Prostate gland (tissue), 2 donors: ENCODE measurements around the gene ZNF764. TPM values are rescaled to one million over a fixed set of nuclear protein-coding genes. Genes with fewer than 3 reads are reported as not detected.

Experiments used
- DNase-seq: peaks from one replicate; pipeline ENCODE4 v3.0.0-alpha.2; 2019; ENCODE audit warnings: low spot score
- H3K27ac ChIP-seq, 2 donors: fragments of 200-600 bp; sonication (generic); 2 replicates each; pipeline ENCODE4 v1.5.1; 2017 to 2019
- H3K27me3 ChIP-seq: fragments of 200-600 bp; sonication (generic); replicated peaks from 2 replicates; pipeline ENCODE4 v1.5.1; 2019; ENCODE audit not compliant: insufficient read depth
- H3K36me3 ChIP-seq, 2 donors: fragments of 200-600 bp; sonication (generic); 1 replicate in 1 of 2; 2 replicates in 1 of 2; pipeline versions ENCODE4 v1.5.1 to v1.8.1; 2017 to 2019
- H3K4me1 ChIP-seq: fragments of 200-600 bp; sonication (generic); replicated peaks from 2 replicates; pipeline ENCODE4 v1.5.1; 2019
- H3K4me3 ChIP-seq, 2 donors: fragments of 200-600 bp; sonication (generic); 2 replicates each; pipeline ENCODE4 v1.5.1; 2017 to 2019
- H3K9me3 ChIP-seq: fragments of 200-600 bp; sonication (generic); 2 replicates; pipeline ENCODE4 v1.5.1; 2017
- CTCF ChIP-seq, 4 experiments: fragments of 200-600 bp in 2 of 4; fragments of 450-650 bp in 2 of 4; sonication (generic) in 2 of 4; IDR thresholded peaks; 1 replicate in 3 of 4; 2 replicates in 1 of 4; pipeline ENCODE4 v1.5.1; 2016 to 2019; ENCODE audit warnings: antibody characterized with exemption in 4 of 4, mild to moderate bottlenecking in 2 of 4, moderate library complexity in 2 of 4
- POLR2A ChIP-seq: fragments of 450-650 bp; IDR thresholded peaks from one replicate; pipeline ENCODE4 v1.6.1; 2016; ENCODE audit warnings: antibody characterized with exemption, mild to moderate bottlenecking
- POLR2AphosphoS5 ChIP-seq: sonication (generic); formaldehyde crosslinking; IDR thresholded peaks from one replicate; pipeline ENCODE4 v1.6.1; 2017; ENCODE audit warnings: antibody characterized with exemption
- WGBS: methylation state at CpG from one replicate; pipeline ENCODE4 v1.1.5; 2018; 5-methylcytosine and 5-hydroxymethylcytosine counted together
- intact Hi-C: fragments of 100-400 bp; cut with DNase I; formaldehyde crosslinking; loops from one replicate; pipeline ENCODE4 v1.14.2; 2022
- microRNA-seq: library from miRNA; unstranded; fragments of <30 nt; microRNA quantifications from one replicate; pipeline ENCODE4, GENCODE V29; 2016
- small RNA-seq, 2 donors: library from RNA; depleted of rRNA; stranded (forward); fragments of <200 nt; gene quantifications; one replicate each; pipeline ENCODE3, GENCODE V24; 2016
- total RNA-seq, 2 donors: library from RNA; depleted of rRNA; stranded (reverse); fragments of >200 nt; gene quantifications; one replicate each; pipeline ENCODE4 v1.1.0, GENCODE V29; 2016

The ZNF764 gene
- total RNA-seq, 2 donors from 2014 or later: 15.7 to 22.5 TPM

GRCh38 chr16:30510376-30510938, 47.7 kb downstream of the ZNF764 start:
- TF ChIP-seq CTCF (IDR thresholded peaks at IDR 0.05): no peak
- TF ChIP-seq POLR2AphosphoS5: no peak
- TF ChIP-seq POLR2A: no peak
- no peak overlapping the region for H3K4me3 ChIP-seq
- WGBS: 74% methylated on average over 4 of the region's 4 CpGs
- DNase-seq: no peak
- H3K9me3 ChIP-seq: no peaks in the 10 kb centered on the region
- H3K36me3 ChIP-seq: no peaks in the 10 kb centered on the region
- H3K4me1 ChIP-seq: no peaks in the 10 kb centered on the region
- intact Hi-C loops: no loop called here
- H3K27me3 ChIP-seq: no peaks in the 10 kb centered on the region
- no peak overlapping the region for H3K27ac ChIP-seq

GRCh38 chr16:30509081-30509765, 49.0 kb downstream of the ZNF764 start:
- TF ChIP-seq POLR2A (no peak), CTCF (IDR thresholded peaks at IDR 0.05) (no peak)
- H3K27me3 ChIP-seq: no peaks in the 10 kb centered on the region
- no peaks in the 10 kb centered on the region for H3K9me3 ChIP-seq
- H3K4me1 ChIP-seq: no peaks in the 10 kb centered on the region
- DNase-seq: no peak
- WGBS: 81% methylated on average over 4 of the region's 4 CpGs
- intact Hi-C loops: no loop called here
- H3K27ac ChIP-seq: no peak overlapping the region
- no peak overlapping the region for H3K4me3 ChIP-seq
- H3K36me3 ChIP-seq: no peaks in the 10 kb centered on the region

Small RNAs within 50 kb of the gene (microRNA-seq; reads per million reads assigned to microRNA genes)
- gene MIR4518: not detected

Small RNAs within 50 kb of the gene (small RNA-seq; reads per million reads assigned to genes)
- gene AC093249.4 (0 reads per million in 2 donors), gene MIR4518 (0 reads per million in 2 donors)

Other genes with a start within 250 kb of the ZNF764 start
- 10 to 100 TPM; 32.9 to 46.4 TPM for gene CD2BP2, start 203.1 kb downstream of the ZNF764 start, total RNA-seq
- 10 to 100 TPM; 40.3 to 59.4 TPM for gene TBC1D10B, start 187.9 kb downstream of the ZNF764 start, total RNA-seq
- 10 to 100 TPM in 1 of 2 donors, 1 to 10 TPM in 1; 3.5 to 23.5 TPM for gene MYL11, start 183.6 kb downstream of the ZNF764 start, total RNA-seq
- gene SEPTIN1, start 175.8 kb downstream of the ZNF764 start, total RNA-seq: 1 to 10 TPM; 3.0 to 4.2 TPM
- 10 to 100 TPM; 11.9 to 12.2 TPM for gene ZNF48, start 163.0 kb downstream of the ZNF764 start, total RNA-seq
- gene ZNF771, start 150.8 kb downstream of the ZNF764 start, total RNA-seq: 10 to 100 TPM; 32.3 to 36.3 TPM
- 10 to 100 TPM; 31.6 to 37.6 TPM for gene DCTPP1, start 128.3 kb downstream of the ZNF764 start, total RNA-seq
- 10 to 100 TPM; 33.7 to 58.9 TPM for gene SEPHS2, start 112.5 kb downstream of the ZNF764 start, total RNA-seq
- 10 to 100 TPM in 1 of 2 donors, 1 to 10 TPM in 1; 2.5 to 12.7 TPM for gene ITGAL, start 85.6 kb downstream of the ZNF764 start, total RNA-seq
- 10 to 100 TPM; 46.5 to 61.1 TPM for gene ZNF768, start 31.8 kb downstream of the ZNF764 start, total RNA-seq
- 10 to 100 TPM; 15.8 to 22.6 TPM for gene ZNF747, start 23.5 kb downstream of the ZNF764 start, total RNA-seq
- gene ZNF688, start 13.3 kb upstream of the ZNF764 start, total RNA-seq: 10 to 100 TPM; 20.4 to 21.5 TPM
- gene ZNF785, start 27.3 kb upstream of the ZNF764 start, total RNA-seq: 10 to 100 TPM; 16.9 to 18.9 TPM
- 10 to 100 TPM; 13.4 to 17.8 TPM for gene ZNF689, start 52.0 kb upstream of the ZNF764 start, total RNA-seq
- 10 to 100 TPM; 37.5 to 66.7 TPM for gene PRR14, start 92.6 kb upstream of the ZNF764 start, total RNA-seq
- gene FBRS, start 100.1 kb upstream of the ZNF764 start, total RNA-seq: 100 to 1,000 TPM in 1 of 2 donors, 10 to 100 TPM in 1; 49.0 to 106 TPM
- 10 to 100 TPM; 42.8 to 79.0 TPM for gene SRCAP, start 140.8 kb upstream of the ZNF764 start, total RNA-seq
- gene PHKG2, start 190.1 kb upstream of the ZNF764 start, total RNA-seq: 10 to 100 TPM; 37.2 to 45.2 TPM
- 10 to 100 TPM in 1 of 2 donors, 1 to 10 TPM in 1; 3.1 to 13.2 TPM for gene CFAP119, start 203.7 kb upstream of the ZNF764 start, total RNA-seq
- 100 to 1,000 TPM in 1 of 2 donors, 10 to 100 TPM in 1; 89.9 to 113 TPM for gene RNF40, start 203.9 kb upstream of the ZNF764 start, total RNA-seq
- 10 to 100 TPM; 17.9 to 24.0 TPM for gene ZNF629, start 228.8 kb upstream of the ZNF764 start, total RNA-seq